ENCODE data around the gene MAPK8IP1. TPM values are rescaled to one million over a fixed set of nuclear protein-coding genes. Genes with fewer than 3 reads are reported as not detected.

The MAPK8IP1 gene
- total RNA-seq, 4 donors from 2014 or later: 4.6 to 6.5 (median 5.4) TPM

GRCh38 chr11:45906965-45907611, 21.6 kb downstream of the MAPK8IP1 start, which contains the start of gene FREY1:
Gene FREY1 (minus strand): TSS chr11:45907271. CDS start chr11:45907245, 26 bp downstream.
- TF ChIP-seq POLR2A (IDR thresholded peaks at IDR 0.05): no peak
- no peak for TF ChIP-seq CTCF (IDR thresholded peaks at IDR 0.05)

GRCh38 chr11:45907911-45908370, 22.5 kb downstream of the MAPK8IP1 start:
- intact Hi-C loops (cut with DNase I; ENCODE audit: low total_unique reads): no loop called here
- no peak for DNase-seq (ENCODE audit: low spot score in 2 of 2)
- 50 to 60% methylated on average over 2 to 5 of the region's 8 CpGs for WGBS, 2 donors

More at GRCh38 chr11:45906965-45907611, 21.6 kb downstream of the MAPK8IP1 start, which contains the start of gene FREY1:
- H3K4me3 ChIP-seq (ENCODE audit: low read depth, poor library complexity, severe bottlenecking): no peak within 1 kb of the TSS
- intact Hi-C loops (cut with DNase I; ENCODE audit: low total_unique reads): no loop called here
- WGBS, 2 donors: 52 to 70% methylated on average over 16 to 18 of the region's 18 CpGs
- no peak for DNase-seq (ENCODE audit: low spot score in 2 of 2)

GRCh38 chr11:45909594-45910475, 24.4 kb downstream of the MAPK8IP1 start:
- 88 to 89% methylated on average over 29 to 32 of the region's 32 CpGs for WGBS, 2 donors
- DNase-seq (ENCODE audit: low spot score in 2 of 2): no peak
- no peak overlapping the region for H3K4me3 ChIP-seq (ENCODE audit: low read depth, poor library complexity, severe bottlenecking)
- TF ChIP-seq POLR2A (IDR thresholded peaks at IDR 0.05) (no peak), CTCF (IDR thresholded peaks at IDR 0.05) (no peak)
- intact Hi-C loops (cut with DNase I; ENCODE audit: low total_unique reads): no loop called here

More at GRCh38 chr11:45907911-45908370, 22.5 kb downstream of the MAPK8IP1 start:
- H3K4me3 ChIP-seq (ENCODE audit: low read depth, poor library complexity, severe bottlenecking): no peak overlapping the region
- no peak for TF ChIP-seq CTCF (IDR thresholded peaks at IDR 0.05)
- TF ChIP-seq POLR2A (IDR thresholded peaks at IDR 0.05): no peak

GRCh38 chr11:45910623-45911022, 25.2 kb downstream of the MAPK8IP1 start:
- TF ChIP-seq CTCF (IDR thresholded peaks at IDR 0.05) (no peak), POLR2A (IDR thresholded peaks at IDR 0.05) (no peak)
- intact Hi-C loops (cut with DNase I; ENCODE audit: low total_unique reads): no loop called here
- no peak for DNase-seq (ENCODE audit: low spot score in 2 of 2)
- WGBS, 2 donors: 81 to 83% methylated on average over 9 of the region's 9 CpGs
- H3K4me3 ChIP-seq (ENCODE audit: low read depth, poor library complexity, severe bottlenecking): no peak overlapping the region

- no peak overlapping the region for H3K4me3 ChIP-seq (ENCODE audit: low read depth, poor library complexity, severe bottlenecking)
- DNase-seq (ENCODE audit: low spot score in 2 of 2): no peak
Observed at GRCh38 chr11:45913514-45913913, 28.1 kb downstream of the MAPK8IP1 start.

More at GRCh38 chr11:45913514-45913913, 28.1 kb downstream of the MAPK8IP1 start:
- intact Hi-C loops (cut with DNase I; ENCODE audit: low total_unique reads): no loop called here
- TF ChIP-seq CTCF (IDR thresholded peaks at IDR 0.05) (no peak), POLR2A (IDR thresholded peaks at IDR 0.05) (no peak)
- 94% methylated on average over 19 of the region's 19 CpGs for WGBS, 2 donors

Measured in lower leg skin (tissue), 4 donors.